ENCODE measurements around the gene FNBP1. TPM values are rescaled to one million over a fixed set of nuclear protein-coding genes. Genes with fewer than 3 reads are reported as not detected.

FNBP1 gene
- polyA plus RNA-seq, 3 donors, result 40.9 to 53.7 (median 47.7) TPM

GRCh38 chr9:130050462-130050861, 7.5 kb upstream of the FNBP1 start:
- DNase-seq, result no peak

- no peak for DNase-seq
Measured at GRCh38 chr9:130049431-130050210, 6.6 kb upstream of the FNBP1 start.

GRCh38 chr9:130045725-130046450, 2.9 kb upstream of the FNBP1 start:
- DNase-seq, result no peak

- peak; percentile 33 for DNase-seq
Measured at GRCh38 chr9:130043654-130044623, 950 bp upstream of the FNBP1 start.

GRCh38 chr9:130042406-130042884, 544 bp downstream of the FNBP1 start:
- no peak for DNase-seq

GRCh38 chr9:130041648-130042405, 1.2 kb downstream of the FNBP1 start:
- DNase-seq, result no peak

GRCh38 chr9:130040984-130041647, 1.9 kb downstream of the FNBP1 start:
- DNase-seq, result no peak

GRCh38 chr9:130039528-130040147, 3.4 kb downstream of the FNBP1 start:
- no peak for DNase-seq

GRCh38 chr9:130036099-130036498, 6.9 kb downstream of the FNBP1 start:
- no peak for DNase-seq

GRCh38 chr9:130034570-130034969, 8.4 kb downstream of the FNBP1 start:
- DNase-seq, result no peak

GRCh38 chr9:130030651-130031127, 12.3 kb downstream of the FNBP1 start:
- no peak for DNase-seq

GRCh38 chr9:130029223-130029973, 13.6 kb downstream of the FNBP1 start:
- no peak for DNase-seq

- no peak for DNase-seq
Measured at GRCh38 chr9:130028493-130029222, 14.3 kb downstream of the FNBP1 start.

- DNase-seq, result no peak
Measured at GRCh38 chr9:130027533-130028365, 15.2 kb downstream of the FNBP1 start.

- DNase-seq, result no peak
Measured at GRCh38 chr9:130026583-130027340, 16.2 kb downstream of the FNBP1 start.

- no peak for DNase-seq
Measured at GRCh38 chr9:130024597-130024994, 18.4 kb downstream of the FNBP1 start.
